Measurements from ENCODE around the gene SMC1B. TPM values are rescaled to one million over a fixed set of nuclear protein-coding genes. Genes with fewer than 3 reads are reported as not detected.

SMC1B gene
- total and polyA plus RNA-seq, 2 of the 8 experiments (the other 6 are each of a cell fraction or from before 2014, with no cell fraction given), result 0.02 TPM; not detected in 1

- no peak for TF ChIP-seq EGR1 (IDR thresholded peaks at IDR 0.05; ENCODE audit: borderline replicate concordance, low read depth, low read length)
Measured at GRCh38 chr22:45335021-45335818, 78.2 kb downstream of the SMC1B start (continued).
